Measurements from ENCODE around the gene PGLYRP2. TPM values are rescaled to one million over a fixed set of nuclear protein-coding genes. Genes with fewer than 3 reads are reported as not detected.

PGLYRP2 gene
- total RNA-seq, 1 experiment from 2014 or later, result not detected

GRCh38 chr19:15449620-15450527 lies 29.4 kb downstream of the PGLYRP2 start, which contains the start of gene WIZ:
WIZ (minus strand) TSS chr19:15449956; CDS start chr19:15448307, 1,649 bp downstream.
- Histone ChIP-seq H3K27ac (ENCODE audit: low read length) (no peak within 1 kb of the TSS), H3K79me2 (ENCODE audit: low read length) (no peaks in the 10 kb centered on the region), H3F3A (ENCODE audit: low read length, unreplicated experiment) (no peaks in the 10 kb centered on the region), H3K36me3 (ENCODE audit: low read depth, low read length) (no peaks in the 10 kb centered on the region), H3K4me1 (ENCODE audit: insufficient read depth, low read length) (peaks cover 15% of the 10 kb centered on the region; the same call in 1 of the 2 replicates), H3K9ac (ENCODE audit: low read length) (no peak within 1 kb of the TSS), H3K4me2 (ENCODE audit: low read length) (peak within 1 kb of the TSS; percentile 82), H3K4me3 (ENCODE audit: low read length) (peak within 1 kb of the TSS; percentile 57), H2AFZ (ENCODE audit: low read length) (peak within 1 kb of the TSS; percentile 75), H3K27me3 (ENCODE audit: low read length) (no peaks in the 10 kb centered on the region), H3K9me2 (replicated peaks; ENCODE audit: low read length) (0 out of 2 replicates have a peak, but pooled peaks cover 4% of the 10 kb centered on the region), H3K9me3 (ENCODE audit: low read length) (no peaks in the 10 kb centered on the region), H4K20me1 (ENCODE audit: low read length) (no peaks in the 10 kb centered on the region)
- BruUV-seq (replicated peaks), result no TSS peak
- no peak for TF ChIP-seq CTCF (conservative IDR thresholded peaks at IDR 0.05; ENCODE audit: low read depth, low read length)
- no peak for TF ChIP-seq EZH2phosphoT487 (IDR thresholded peaks at IDR 0.05; ENCODE audit: borderline replicate concordance, low read length)
- TF ChIP-seq EZH2 (IDR thresholded peaks at IDR 0.05; ENCODE audit: low read length, unreplicated experiment), result no peak
- intact Hi-C loops (cut with micrococcal nuclease), result loop anchor here (2.0 to 10.0 kb wide), 2 partner anchors 17 to 105 kb away; no protein-coding TSS in a partner anchor
- DNase-seq (peak; percentile 72), ATAC-seq (peak; percentile 34)
- ChIA-PET POLR2A (ENCODE audit: unreplicated experiment) (no interaction called here), CTCF (no interaction called here)

- POLR2A ChIA-PET (ENCODE audit: unreplicated experiment), result no interaction called here
- no peak for ATAC-seq
- Histone ChIP-seq H3K9me3 (ENCODE audit: low read length) (no peaks in the 10 kb centered on the region), H3K4me1 (ENCODE audit: insufficient read depth, low read length) (peaks cover 15% of the 10 kb centered on the region; the same call in 1 of the 2 replicates), H3K36me3 (ENCODE audit: low read depth, low read length) (no peaks in the 10 kb centered on the region), H3K27ac (ENCODE audit: low read length) (no peak overlapping the region), H3K27me3 (ENCODE audit: low read length) (no peaks in the 10 kb centered on the region), H2AFZ (ENCODE audit: low read length) (peak overlapping the region; percentile 55), H3K79me2 (ENCODE audit: low read length) (no peaks in the 10 kb centered on the region), H3K9ac (ENCODE audit: low read length) (no peak overlapping the region), H3F3A (ENCODE audit: low read length, unreplicated experiment) (no peaks in the 10 kb centered on the region), H4K20me1 (ENCODE audit: low read length) (no peaks in the 10 kb centered on the region), H3K4me2 (ENCODE audit: low read length) (peak overlapping the region; percentile 82), H3K9me2 (replicated peaks; ENCODE audit: low read length) (0 out of 2 replicates have a peak, but pooled peaks cover 4% of the 10 kb centered on the region), H3K4me3 (ENCODE audit: low read length) (peak overlapping the region; percentile 57)
- no peak for DNase-seq
- no TSS peak for BruUV-seq (replicated peaks)
- intact Hi-C loops (cut with micrococcal nuclease), result loop anchor here (2.0 kb wide), 1 partner anchor 16 kb away; no protein-coding TSS in a partner anchor
- TF ChIP-seq CTCF (conservative IDR thresholded peaks at IDR 0.05; ENCODE audit: low read depth, low read length), result no peak
- no peak for TF ChIP-seq EZH2phosphoT487 (IDR thresholded peaks at IDR 0.05; ENCODE audit: borderline replicate concordance, low read length)
- no peak for TF ChIP-seq EZH2 (IDR thresholded peaks at IDR 0.05; ENCODE audit: low read length, unreplicated experiment)
- CTCF ChIA-PET, result no interaction called here
Observed at GRCh38 chr19:15448778-15449619, 30.3 kb downstream of the PGLYRP2 start.

All from PC-3 (cell line).